HepG2 (cell line): ENCODE results near the gene FDPS. TPM values are rescaled to one million over a fixed set of nuclear protein-coding genes. Genes with fewer than 3 reads are reported as not detected.

Source experiments
- ATRX ChIP-seq: sonication (generic); formaldehyde crosslinking; IDR thresholded peaks from 2 replicates; pipeline ENCODE4 v1.4.0; 2020; ENCODE audit warnings: missing genetic modification reagents, borderline replicate concordance
- DR1 ChIP-seq: sonication (generic); formaldehyde crosslinking; IDR thresholded peaks from 2 replicates; pipeline ENCODE4 v1.8.0; 2021; ENCODE audit warnings: mild to moderate bottlenecking, missing genetic modification reagents, inconsistent platforms
- FOXA3 ChIP-seq: IDR thresholded peaks from 2 replicates; pipeline ENCODE4 v1.6.1; 2016; ENCODE audit warnings: missing genetic modification reagents, missing compliant biosample characterization
- GABPB1 ChIP-seq: IDR thresholded peaks from 2 replicates; pipeline ENCODE4 v1.6.1; 2016; ENCODE audit warnings: mild to moderate bottlenecking, missing genetic modification reagents, moderate library complexity, missing compliant biosample characterization
- MED1 ChIP-seq: sonication (generic); formaldehyde crosslinking; IDR thresholded peaks from 2 replicates; pipeline ENCODE4 v1.4.0; 2020; ENCODE audit warnings: missing genetic modification reagents
- MED8 ChIP-seq: sonication (generic); formaldehyde crosslinking; IDR thresholded peaks from 2 replicates; pipeline ENCODE4 v1.8.1; 2023; ENCODE audit warnings: mild to moderate bottlenecking, missing genetic modification reagents; ENCODE audit not compliant: insufficient replicate concordance
- MEIS2 ChIP-seq: sonication (generic); formaldehyde crosslinking; IDR thresholded peaks from 2 replicates; pipeline ENCODE4 v1.9.0; 2021; ENCODE audit warnings: mild to moderate bottlenecking, missing genetic modification reagents
- MYC ChIP-seq: sonication (generic); formaldehyde crosslinking; IDR thresholded peaks from 2 replicates; pipeline ENCODE4 v1.9.0; 2021; ENCODE audit warnings: missing genetic modification reagents, borderline replicate concordance
- NONO ChIP-seq, 2 experiments: fragments of 450-650 bp in 1 of 2; sonication (generic) in 1 of 2; formaldehyde crosslinking in 1 of 2; IDR thresholded peaks in 1 of 2; conservative IDR thresholded peaks in 1 of 2; 2 replicates each; pipeline versions ENCODE4 v1.6.1 to v1.8.0; 2017 to 2022; ENCODE audit warnings: mild to moderate bottlenecking in 1 of 2, missing genetic modification reagents in 1 of 2, moderate library complexity in 1 of 2
- NR2C2 ChIP-seq: sonication (generic); formaldehyde crosslinking; IDR thresholded peaks from 2 replicates; pipeline ENCODE4 v1.4.0; 2020; ENCODE audit warnings: missing genetic modification reagents, mild to moderate bottlenecking, moderate library complexity, borderline replicate concordance
- ONECUT2 ChIP-seq: sonication (generic); formaldehyde crosslinking; IDR thresholded peaks from 2 replicates; pipeline ENCODE4 v1.4.0; 2020; ENCODE audit warnings: missing genetic modification reagents
- REXO4 ChIP-seq: sonication (generic); formaldehyde crosslinking; IDR thresholded peaks from 2 replicates; pipeline ENCODE4 v1.8.0; 2022; ENCODE audit warnings: missing genetic modification reagents, mild to moderate bottlenecking, borderline replicate concordance
- SP1 ChIP-seq, 2 experiments: fragments of 450-650 bp in 1 of 2; sonication (generic) in 1 of 2; formaldehyde crosslinking in 1 of 2; IDR thresholded peaks; 2 replicates each; pipeline versions ENCODE4 v1.4.0 to v1.6.1; 2016 to 2020; ENCODE audit warnings: missing genetic modification reagents in 1 of 2
- SPEN ChIP-seq: sonication (generic); formaldehyde crosslinking; IDR thresholded peaks from 2 replicates; pipeline ENCODE4 v1.5.1; 2020; ENCODE audit warnings: low read depth, mild to moderate bottlenecking, missing genetic modification reagents
- TRIM24 ChIP-seq: sonication (generic); formaldehyde crosslinking; IDR thresholded peaks from 2 replicates; pipeline ENCODE4 v1.8.0; 2022; ENCODE audit warnings: mild to moderate bottlenecking, missing genetic modification reagents
- ZNF296 ChIP-seq: sonication (generic); formaldehyde crosslinking; conservative IDR thresholded peaks from 2 replicates; pipeline ENCODE4 v1.5.0; 2020; ENCODE audit warnings: mild to moderate bottlenecking, missing genetic modification reagents
- ZNF567 ChIP-seq: sonication (generic); formaldehyde crosslinking; IDR thresholded peaks from 2 replicates; pipeline ENCODE4 v1.8.1; 2023; ENCODE audit warnings: mild to moderate bottlenecking, missing genetic modification reagents, borderline replicate concordance
- ZNF678 ChIP-seq: sonication (generic); formaldehyde crosslinking; IDR thresholded peaks from 2 replicates; pipeline ENCODE4 v1.4.0; 2020; ENCODE audit warnings: mild to moderate bottlenecking, missing genetic modification reagents
- ZNF891 ChIP-seq: sonication (generic); formaldehyde crosslinking; IDR thresholded peaks from 2 replicates; pipeline ENCODE4 v1.5.0; 2020; ENCODE audit warnings: mild to moderate bottlenecking, missing genetic modification reagents
- ZSCAN25 ChIP-seq: sonication (generic); formaldehyde crosslinking; IDR thresholded peaks from 2 replicates; pipeline ENCODE4 v1.8.0; 2022; ENCODE audit warnings: mild to moderate bottlenecking, missing genetic modification reagents
- polyA plus RNA-seq, 8 experiments: library from polyadenylated mRNA; depleted of rRNA in 3 of 8; stranded (reverse) in 7 of 8; unstranded in 1 of 8; fragments of >200 nt; fragmentation: Illumina TruSeq in 4 of 8; extraction: Trizol in 4 of 8; gene quantifications; 2 replicates each; pipeline versions ENCODE4 v1.2.1 to v1.2.3, GENCODE V29; 2011 to 2016; ENCODE audit warnings: low read depth in 4 of 8, missing spikeins in 1 of 8, mixed read lengths in 1 of 8; ENCODE audit not compliant: insufficient read depth in 1 of 8
- total RNA-seq, 5 experiments: library from RNA; depleted of rRNA; stranded (reverse); fragments of >200 nt; fragmentation: Illumina TruSeq; extraction: Trizol; gene quantifications; 2 replicates each; pipeline ENCODE4 v1.2.3, GENCODE V29; 2016; ENCODE audit warnings: low read depth in 1 of 5
- TF ChIP-seq, protein P1 (sequence below): sonication (generic); formaldehyde crosslinking; IDR thresholded peaks from 2 replicates; pipeline ENCODE4 v1.5.0; 2020; ENCODE audit warnings: missing genetic modification reagents, mild to moderate bottlenecking, borderline replicate concordance
- TF ChIP-seq, protein P2 (sequence below): sonication (generic); formaldehyde crosslinking; IDR thresholded peaks from 2 replicates; pipeline ENCODE4 v1.9.0; 2021; ENCODE audit warnings: missing genetic modification reagents, borderline replicate concordance
- TF ChIP-seq, protein P3 (sequence below): sonication (generic); formaldehyde crosslinking; IDR thresholded peaks from 2 replicates; pipeline ENCODE4 v1.4.0; 2020; ENCODE audit warnings: missing genetic modification reagents

FDPS gene
- total and polyA plus RNA-seq, 2 of the 13 experiments (the other 11 are each of a cell fraction or from before 2014, with no cell fraction given) = 264 to 519 TPM

DNA sequence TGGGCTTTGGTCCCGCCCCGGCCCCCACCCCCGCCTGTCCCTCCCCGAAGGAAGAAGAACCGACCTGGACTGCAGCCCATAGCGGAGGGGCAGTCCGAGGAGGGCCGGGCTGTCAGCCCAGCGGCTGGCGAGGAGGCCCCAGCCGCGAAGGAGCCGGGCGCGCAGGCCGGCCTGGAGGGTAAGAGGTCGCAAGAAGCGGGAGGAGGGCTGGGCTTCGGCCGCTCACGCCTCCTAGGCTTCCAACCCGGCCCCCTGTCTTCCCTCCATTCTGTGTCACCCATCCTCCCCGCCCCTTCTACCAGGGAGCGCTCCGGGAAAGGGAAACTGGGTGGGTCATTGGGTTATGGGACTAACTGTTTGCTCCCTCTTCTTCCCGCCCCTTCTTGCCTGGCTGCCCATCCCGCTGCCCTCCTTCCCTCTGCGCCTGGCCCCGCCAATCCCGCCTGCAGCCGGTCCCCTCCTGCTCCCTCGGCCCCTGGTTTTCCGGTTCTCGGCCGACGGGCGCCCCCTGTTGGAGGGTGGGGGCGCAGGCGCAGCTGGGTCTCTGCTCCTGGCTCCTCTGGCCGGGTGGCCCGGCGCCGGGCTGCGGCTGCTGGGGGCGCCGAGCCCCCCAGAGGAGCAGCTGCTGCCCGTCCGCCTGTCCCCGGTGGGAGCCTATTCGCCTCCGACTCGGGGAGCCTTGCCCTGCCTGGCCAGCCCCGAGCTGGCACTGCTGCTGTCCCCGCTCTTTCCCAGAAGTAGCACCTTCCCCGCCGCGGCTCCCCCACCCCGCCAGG lies 14.5 kb downstream of the FDPS start (continued):
- TF ChIP-seq GABPB1 = peak; percentile 95
- TF ChIP-seq, protein P1, sequence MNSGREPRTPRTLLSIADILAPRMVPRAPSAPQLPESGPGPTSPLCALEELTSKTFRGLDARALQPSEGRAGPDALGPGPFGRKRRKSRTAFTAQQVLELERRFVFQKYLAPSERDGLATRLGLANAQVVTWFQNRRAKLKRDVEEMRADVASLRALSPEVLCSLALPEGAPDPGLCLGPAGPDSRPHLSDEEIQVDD (CRISPR knock-in tag) = no peak
- TF ChIP-seq NR2C2 (CRISPR knock-in tag) = 0 out of 2 replicates have a peak, but pooled peaks have one; percentile 9
- TF ChIP-seq, protein P2, sequence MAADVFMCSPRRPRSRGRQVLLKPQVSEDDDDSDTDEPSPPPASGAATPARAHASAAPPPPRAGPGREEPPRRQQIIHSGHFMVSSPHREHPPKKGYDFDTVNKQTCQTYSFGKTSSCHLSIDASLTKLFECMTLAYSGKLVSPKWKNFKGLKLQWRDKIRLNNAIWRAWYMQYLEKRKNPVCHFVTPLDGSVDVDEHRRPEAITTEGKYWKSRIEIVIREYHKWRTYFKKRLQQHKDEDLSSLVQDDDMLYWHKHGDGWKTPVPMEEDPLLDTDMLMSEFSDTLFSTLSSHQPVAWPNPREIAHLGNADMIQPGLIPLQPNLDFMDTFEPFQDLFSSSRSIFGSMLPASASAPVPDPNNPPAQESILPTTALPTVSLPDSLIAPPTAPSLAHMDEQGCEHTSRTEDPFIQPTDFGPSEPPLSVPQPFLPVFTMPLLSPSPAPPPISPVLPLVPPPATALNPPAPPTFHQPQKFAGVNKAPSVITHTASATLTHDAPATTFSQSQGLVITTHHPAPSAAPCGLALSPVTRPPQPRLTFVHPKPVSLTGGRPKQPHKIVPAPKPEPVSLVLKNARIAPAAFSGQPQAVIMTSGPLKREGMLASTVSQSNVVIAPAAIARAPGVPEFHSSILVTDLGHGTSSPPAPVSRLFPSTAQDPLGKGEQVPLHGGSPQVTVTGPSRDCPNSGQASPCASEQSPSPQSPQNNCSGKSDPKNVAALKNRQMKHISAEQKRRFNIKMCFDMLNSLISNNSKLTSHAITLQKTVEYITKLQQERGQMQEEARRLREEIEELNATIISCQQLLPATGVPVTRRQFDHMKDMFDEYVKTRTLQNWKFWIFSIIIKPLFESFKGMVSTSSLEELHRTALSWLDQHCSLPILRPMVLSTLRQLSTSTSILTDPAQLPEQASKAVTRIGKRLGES (CRISPR knock-in tag) = no peak
- no peak for TF ChIP-seq TRIM24 (CRISPR knock-in tag)
- TF ChIP-seq SPEN (CRISPR knock-in tag) = peak; percentile 53; the same call in 1 of the 2 replicates
- TF ChIP-seq ZSCAN25 (CRISPR knock-in tag) = no peak
- TF ChIP-seq MYC (CRISPR knock-in tag) = 0 out of 2 replicates have a peak, but pooled peaks have one; percentile 52
- no peak for TF ChIP-seq ZNF678 (CRISPR knock-in tag)
- no peak for TF ChIP-seq ZNF296 (CRISPR knock-in tag)
- TF ChIP-seq MED8 (CRISPR knock-in tag) = no peak
- no peak for TF ChIP-seq SP1 (IDR thresholded peaks at IDR 0.05)
- TF ChIP-seq SP1 (CRISPR knock-in tag; IDR thresholded peaks at IDR 0.05) = peak; percentile 69
- TF ChIP-seq FOXA3 (CRISPR knock-in tag) = peak; percentile 24; the same call in 1 of the 2 replicates
- no peak for TF ChIP-seq REXO4 (CRISPR knock-in tag)
- no peak; the same call in 1 of the 2 replicates for TF ChIP-seq MED1
- TF ChIP-seq ZNF567 (CRISPR knock-in tag) = no peak
- no peak for TF ChIP-seq ZNF891 (CRISPR knock-in tag)
- peak; percentile 37; the same call in 1 of the 2 replicates for TF ChIP-seq MEIS2 (CRISPR knock-in tag)
- TF ChIP-seq ONECUT2 (CRISPR knock-in tag) = no peak
- TF ChIP-seq NONO (IDR thresholded peaks at IDR 0.05) = no peak
- peak; percentile 81 for TF ChIP-seq NONO (CRISPR knock-in tag; conservative IDR thresholded peaks at IDR 0.05)
- no peak for TF ChIP-seq ATRX (CRISPR knock-in tag)
- TF ChIP-seq, protein P3, sequence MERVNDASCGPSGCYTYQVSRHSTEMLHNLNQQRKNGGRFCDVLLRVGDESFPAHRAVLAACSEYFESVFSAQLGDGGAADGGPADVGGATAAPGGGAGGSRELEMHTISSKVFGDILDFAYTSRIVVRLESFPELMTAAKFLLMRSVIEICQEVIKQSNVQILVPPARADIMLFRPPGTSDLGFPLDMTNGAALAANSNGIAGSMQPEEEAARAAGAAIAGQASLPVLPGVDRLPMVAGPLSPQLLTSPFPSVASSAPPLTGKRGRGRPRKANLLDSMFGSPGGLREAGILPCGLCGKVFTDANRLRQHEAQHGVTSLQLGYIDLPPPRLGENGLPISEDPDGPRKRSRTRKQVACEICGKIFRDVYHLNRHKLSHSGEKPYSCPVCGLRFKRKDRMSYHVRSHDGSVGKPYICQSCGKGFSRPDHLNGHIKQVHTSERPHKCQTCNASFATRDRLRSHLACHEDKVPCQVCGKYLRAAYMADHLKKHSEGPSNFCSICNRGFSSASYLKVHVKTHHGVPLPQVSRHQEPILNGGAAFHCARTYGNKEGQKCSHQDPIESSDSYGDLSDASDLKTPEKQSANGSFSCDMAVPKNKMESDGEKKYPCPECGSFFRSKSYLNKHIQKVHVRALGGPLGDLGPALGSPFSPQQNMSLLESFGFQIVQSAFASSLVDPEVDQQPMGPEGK = peak; percentile 83; the same call in 1 of the 2 replicates
- no peak for TF ChIP-seq DR1 (CRISPR knock-in tag)
